Daoy (cell line): ENCODE data around the gene PSG1. TPM values are rescaled to one million over a fixed set of nuclear protein-coding genes. Genes with fewer than 3 reads are reported as not detected.
A peak's percentile ranks its signal among the peaks of the same experiment; 100 is the strongest.
"Not testable (repeated sequence)": the region's sequence is repeated elsewhere in the genome, so short reads cannot be mapped to it uniquely, and the experiment has no call there.

ENCODE experiments used
- DNase-seq: peaks from one replicate; pipeline ENCODE4 v3.0.0-alpha.2; 2015; ENCODE audit warnings: low read depth
- total RNA-seq: library from RNA; depleted of rRNA; stranded (reverse); fragments of >200 nt; shearing (Covaris generic); gene quantifications from 2 replicates; pipeline ENCODE4 v1.2.3, GENCODE V29; 2014; rRNA removed

PSG1 gene
- total RNA-seq: not detected in 2 replicates

DNA sequence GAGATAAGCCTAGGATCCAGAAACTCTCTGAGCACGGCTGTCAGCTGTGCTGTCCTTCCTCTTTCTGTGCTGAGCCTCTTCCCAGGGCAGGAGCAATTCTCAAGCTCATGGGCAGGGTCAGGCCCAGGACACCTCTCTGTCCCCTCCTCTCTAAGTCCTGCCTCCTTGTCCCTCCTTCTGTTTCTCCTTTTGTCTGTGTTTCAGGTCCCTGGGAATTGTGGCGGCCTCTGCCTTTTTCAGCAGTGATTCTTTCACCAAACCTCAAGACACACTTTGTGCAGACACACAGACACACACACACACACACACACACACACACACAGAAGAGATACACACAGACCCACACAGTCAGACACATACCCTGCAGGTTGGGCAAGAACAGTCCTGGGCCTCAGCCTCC is at the start of gene PSG1:
PSG1 (minus strand) TSS at position 101 of the 400 bp plus-strand sequence. CDS start 132 bp downstream, outside the sequence.
- no peak for DNase-seq

DNA sequence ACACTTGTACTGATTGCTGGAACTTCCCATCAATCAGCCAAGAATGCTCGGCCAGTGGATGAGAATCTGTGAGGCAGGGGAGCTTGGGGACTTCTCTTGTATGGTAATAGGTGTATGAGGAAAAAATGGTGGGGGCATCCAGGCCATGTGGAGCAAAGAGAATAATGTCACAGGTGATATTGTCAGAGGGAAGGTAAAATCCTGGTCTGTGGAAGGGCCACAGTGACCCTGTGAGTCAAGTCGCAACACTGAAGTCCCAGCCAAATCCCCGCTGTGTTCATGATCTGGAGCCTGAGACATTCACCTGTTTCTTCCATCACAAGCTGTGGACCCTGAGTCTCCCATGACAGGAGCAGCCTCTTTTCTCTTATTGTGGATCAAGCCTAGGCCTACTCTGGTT is 49.4 kb upstream of the PSG1 start:
- DNase-seq: no peak

DNA sequence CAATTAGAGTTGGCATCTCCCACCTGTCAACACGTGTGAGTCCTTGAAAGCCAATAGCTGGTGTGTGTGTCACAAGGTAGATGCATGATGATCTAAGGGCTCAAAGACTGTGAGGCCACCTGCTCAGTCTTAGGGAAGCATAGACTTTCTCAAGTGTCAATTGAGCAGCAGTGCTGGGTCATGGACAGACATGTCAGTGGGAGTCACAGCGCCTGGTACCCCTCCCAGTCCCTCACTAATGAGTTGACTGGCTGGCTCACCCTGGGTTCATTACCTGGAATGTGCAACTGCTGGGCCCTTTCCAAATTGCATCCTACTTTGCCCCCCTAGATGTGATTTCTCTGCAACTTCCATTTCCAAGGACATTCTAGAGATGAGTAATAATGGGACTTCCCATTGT is 47.3 kb upstream of the PSG1 start:
- DNase-seq: no peak

DNA sequence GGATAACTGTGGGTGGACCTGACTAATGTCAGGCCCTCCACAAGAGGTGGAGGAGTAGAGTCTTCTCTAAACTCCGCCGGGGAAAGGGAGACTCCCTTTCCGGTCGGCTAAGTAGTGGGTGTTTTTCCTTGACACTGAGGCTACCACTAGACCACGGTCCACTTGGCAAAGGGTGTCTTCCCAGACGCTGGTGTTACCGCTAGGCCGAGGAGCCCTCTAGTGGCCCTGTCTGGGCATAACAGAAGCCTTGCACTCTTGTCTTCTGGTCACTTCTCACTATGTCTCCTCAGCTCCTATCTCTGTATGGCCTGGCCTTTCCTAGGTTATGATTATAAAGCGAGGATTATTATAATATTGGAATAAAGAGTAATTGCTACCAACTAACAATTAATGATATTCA is 43.6 kb upstream of the PSG1 start:
- DNase-seq: peak; percentile 66

DNA sequence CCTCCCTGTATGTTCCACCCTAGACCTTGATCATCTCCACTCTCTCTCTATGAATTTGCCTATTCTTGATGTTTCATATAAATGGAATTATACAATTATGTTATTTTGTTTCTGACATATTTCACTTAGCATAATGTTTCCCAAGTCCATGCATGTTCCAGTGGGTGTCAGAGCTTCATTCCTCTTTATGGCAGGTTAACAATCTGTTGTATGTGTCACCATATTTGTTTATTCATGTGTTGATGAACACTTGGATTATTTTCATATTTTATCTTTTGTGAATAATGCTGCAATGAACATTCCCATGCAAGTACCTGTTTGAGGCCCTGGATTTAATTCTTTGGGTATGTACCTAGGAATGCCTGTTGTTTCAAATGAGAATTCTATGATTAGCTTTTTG is 41.5 kb upstream of the PSG1 start:
- not testable (repeated sequence) for DNase-seq

DNA sequence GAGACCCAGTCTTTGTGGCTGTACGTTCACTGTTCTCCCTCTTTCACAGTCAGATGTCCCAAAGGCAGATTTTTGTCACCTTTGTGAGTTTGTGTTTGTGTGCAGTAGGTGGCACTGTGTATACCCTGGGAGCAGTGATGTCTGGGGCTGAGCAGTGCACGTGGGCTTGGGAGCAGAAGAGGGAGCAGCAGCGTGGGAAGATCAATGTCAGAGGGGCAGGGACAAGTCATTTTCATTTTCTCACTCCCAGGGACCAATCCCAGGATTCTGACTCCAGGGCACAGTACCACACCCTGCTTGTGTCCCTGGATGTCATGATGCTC is 40.2 kb upstream of the PSG1 start:
- peak; percentile 13 for DNase-seq

DNA sequence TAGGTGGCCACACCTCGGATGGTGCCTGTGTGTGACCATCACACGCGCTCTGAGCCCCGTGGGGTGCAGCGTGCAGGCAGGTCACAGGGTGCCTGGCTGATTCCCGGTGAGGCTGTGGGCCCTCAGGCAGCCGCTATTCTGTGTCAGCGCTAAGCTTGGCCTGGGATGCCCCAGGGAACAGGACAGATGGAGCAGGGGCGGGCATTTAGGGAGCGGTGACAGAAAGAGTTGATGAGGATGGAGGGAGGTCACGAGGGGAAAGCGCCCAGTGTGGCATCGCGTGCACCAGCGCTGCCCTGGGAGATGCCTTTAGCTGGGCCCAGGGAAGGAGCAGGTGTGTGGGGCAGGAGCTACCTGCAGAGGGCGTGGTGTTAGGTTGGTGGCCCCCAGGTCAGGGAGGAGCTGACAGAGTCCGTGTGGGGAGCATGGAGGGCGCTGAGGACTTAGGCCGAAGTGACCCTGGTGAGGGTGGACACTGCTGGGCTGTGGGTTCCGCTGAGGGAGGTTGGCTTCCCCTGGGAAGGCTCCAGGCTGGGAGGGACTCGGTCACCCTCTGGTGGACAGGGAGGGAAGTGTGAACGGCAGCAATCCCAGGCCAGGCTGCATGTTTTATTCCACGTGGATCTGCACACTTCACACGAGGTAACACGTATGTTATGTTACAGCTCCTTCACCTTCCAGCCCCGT is 39.7 kb upstream of the PSG1 start:
- peak; percentile 41 for DNase-seq

DNA sequence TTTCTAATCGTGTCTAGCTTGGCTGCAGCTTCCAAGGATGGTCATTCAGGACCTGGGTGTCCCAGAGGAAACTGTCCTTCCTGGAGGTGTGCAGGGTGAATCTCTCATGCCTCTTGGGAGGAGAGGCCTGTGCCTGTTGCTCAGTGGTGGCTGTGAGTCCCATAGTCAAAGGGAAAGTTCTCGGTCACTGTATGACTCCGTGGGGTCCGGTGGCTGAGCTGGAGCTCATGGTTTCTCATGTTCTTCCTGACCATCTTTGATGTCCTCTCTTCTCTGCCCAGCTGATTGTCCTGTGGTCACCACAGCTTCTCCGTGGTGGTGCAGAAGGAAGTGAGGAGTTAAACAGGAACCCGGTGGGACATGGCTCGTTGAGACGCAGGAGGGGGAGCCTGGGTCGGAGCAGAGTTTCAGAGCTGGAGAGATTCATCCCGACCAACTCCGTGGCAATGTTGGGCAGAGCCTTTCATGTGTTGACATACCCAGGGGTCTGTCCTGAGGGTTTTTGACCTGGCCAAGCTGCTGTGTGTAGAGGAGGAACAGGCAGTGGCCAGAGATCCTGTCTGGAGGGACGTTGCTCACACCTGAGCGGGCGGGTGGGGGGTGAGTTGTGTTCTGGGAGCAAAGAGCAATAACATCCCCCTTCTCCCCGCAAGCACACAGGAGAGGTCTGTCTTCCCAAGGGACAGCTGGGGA is 39.0 kb upstream of the PSG1 start:
- DNase-seq: not testable (repeated sequence)

DNA sequence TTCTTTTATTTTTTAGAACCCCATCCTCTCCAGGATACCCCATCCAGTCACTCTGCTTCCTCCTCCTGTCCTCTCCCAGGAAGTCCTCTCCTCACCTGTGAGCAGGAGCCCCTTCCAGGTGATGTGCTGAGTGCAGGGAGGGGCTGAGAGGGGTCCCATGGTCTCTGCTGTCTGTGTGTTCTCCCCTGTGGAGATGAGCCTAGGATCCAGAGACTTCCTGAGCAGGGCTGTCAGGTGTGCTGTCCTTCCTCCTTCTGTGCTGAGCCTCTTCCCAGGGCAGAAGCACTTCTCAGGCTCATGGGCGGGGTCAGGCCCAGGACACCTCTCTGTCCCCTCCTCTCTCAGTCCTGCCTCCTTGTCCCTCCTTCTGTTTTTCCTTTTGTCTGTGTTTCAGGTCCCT is 38.1 kb upstream of the PSG1 start, which contains the start of gene PSG6:
PSG6 (minus strand) TSS at position 261 of the 400 bp plus-strand sequence; CDS start at position 159, 102 bp downstream.
- DNase-seq: not testable (repeated sequence)

DNA sequence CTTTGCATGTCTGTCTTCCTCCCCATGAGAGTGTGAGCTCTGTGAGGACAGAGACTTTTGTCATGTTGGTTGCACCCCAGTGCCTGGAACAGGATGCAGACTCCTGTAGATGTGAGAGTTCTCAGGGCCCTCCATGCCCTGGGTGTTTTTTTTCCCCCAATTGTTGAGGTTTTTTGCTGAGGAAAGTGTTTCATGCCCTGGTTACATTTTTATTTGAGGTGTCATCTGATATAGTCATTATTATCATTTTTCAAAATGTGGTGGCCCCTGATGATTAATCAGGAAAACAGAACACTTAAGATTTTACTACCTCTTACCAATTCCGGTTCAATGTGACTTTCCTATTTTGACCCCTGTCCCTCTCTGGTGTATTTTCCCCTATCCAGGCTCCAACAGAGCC is 37.4 kb upstream of the PSG1 start:
- DNase-seq: not testable (repeated sequence)

DNA sequence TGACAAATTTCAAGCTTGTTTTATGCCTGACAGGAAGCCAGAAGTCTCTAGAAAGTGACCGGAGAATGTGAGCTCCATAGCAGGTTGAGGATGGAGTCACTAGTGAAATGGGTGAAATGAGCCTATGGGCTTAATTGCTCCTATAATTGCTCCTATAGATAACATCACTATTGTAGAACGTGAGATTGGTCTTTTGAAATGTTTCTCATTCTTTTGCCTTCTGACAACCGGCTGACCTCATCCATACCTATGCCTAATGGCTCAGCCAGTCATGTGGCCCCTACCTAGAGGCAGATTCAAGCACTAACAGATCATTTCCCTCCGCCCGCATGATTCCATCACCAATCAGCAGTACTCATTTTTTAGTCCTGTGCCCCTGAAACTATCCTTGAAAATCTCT is 34.0 kb upstream of the PSG1 start:
- DNase-seq: not testable (repeated sequence)

DNA sequence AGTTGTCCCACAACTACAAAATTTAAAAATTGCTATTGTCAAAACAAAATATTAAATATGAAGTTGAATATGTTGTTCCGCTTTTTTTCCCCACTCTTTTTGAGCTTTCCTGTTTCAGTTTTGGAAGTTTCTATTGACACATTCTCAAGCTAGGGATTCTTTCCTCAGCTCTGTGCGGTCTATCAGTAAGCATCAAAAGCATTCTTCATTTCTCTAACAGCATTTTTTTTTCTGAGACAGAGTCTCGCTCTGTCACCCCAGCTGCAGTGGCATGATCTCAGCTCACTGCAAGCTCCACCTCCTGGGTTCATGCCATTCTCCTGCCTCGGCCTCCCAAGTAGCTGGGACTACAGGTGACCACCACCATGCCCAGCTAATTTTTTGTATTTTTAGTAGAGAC is 33.4 kb upstream of the PSG1 start:
- not testable (repeated sequence) for DNase-seq

DNA sequence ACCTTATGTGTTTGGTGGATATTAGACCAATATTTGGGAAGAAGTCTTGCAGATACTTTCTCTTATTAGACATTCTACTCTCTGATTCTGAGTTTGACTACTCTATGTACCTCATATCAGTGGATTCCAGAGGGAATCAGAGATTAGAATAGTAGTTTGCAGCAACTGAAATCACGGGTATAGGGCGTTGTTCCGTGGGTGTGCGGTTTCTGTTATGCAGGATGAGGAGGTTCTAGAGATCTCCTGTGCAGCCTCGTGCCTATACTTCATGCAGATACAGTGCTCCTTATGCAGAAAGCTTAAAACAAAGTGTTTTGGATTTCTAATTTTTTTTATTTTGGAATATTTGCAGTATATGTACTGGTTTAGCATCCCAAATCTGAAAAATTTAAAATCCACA is 32.2 kb upstream of the PSG1 start:
- not testable (repeated sequence) for DNase-seq

DNA sequence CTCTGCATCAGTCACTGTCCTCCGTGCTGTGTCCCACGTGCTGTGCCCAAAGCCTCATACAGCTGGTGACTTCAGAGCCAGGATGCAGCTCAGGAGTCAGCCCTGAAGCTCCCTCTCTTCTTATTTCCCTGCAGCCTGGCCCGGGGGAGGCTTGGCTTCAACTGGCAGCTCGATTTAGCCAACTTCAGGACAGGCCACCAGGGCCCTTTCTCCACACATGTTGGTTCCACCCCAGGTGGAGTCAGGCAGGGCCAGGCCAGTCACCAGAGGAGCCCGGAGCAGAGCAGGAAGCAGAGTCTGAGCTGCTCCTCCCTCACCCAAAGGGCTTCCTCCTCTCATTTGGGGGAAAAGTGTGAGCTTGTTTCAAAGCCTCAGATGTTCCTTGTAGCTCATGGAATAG is 26.6 kb upstream of the PSG1 start:
- DNase-seq: not testable (repeated sequence)

DNA sequence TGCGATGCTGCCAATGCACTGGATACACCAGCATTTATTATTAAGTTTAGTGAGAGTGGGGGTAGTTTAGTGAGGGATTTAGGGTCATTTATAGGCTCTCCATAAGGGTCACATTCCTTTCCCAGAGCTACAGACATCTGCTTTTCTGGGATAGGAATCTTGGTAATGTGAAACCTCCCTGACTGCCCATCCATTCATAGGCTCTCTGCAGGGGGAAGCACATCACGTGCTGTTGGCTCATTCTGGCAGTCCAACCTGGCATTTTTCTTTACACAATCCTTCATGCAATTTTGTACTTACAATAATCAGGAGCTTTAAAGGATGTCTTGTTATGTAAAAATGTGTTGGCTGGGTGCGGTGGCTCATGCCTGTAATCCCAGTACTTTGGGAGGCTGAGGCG is 21.0 kb upstream of the PSG1 start:
- DNase-seq: not testable (repeated sequence)

DNA sequence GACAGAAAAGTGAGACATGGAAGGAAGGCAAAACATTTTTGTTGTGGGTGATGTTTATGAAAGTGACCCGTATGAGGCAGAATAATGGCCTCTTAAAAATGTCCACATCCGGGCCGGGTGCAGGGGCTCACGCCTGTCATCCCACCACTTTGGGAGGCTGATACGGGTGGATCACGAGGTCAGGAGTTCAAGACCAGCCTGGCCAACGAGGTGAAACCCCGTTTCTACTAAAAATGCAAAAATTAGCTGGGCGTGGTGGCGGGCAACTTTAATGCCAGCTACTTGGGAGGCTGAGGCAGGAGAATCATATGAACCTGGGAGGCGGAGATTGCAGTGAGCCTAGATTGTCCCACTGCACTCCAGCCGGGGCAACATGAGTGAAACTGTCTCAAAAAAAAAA is 20.2 kb upstream of the PSG1 start:
- not testable (repeated sequence) for DNase-seq

DNA sequence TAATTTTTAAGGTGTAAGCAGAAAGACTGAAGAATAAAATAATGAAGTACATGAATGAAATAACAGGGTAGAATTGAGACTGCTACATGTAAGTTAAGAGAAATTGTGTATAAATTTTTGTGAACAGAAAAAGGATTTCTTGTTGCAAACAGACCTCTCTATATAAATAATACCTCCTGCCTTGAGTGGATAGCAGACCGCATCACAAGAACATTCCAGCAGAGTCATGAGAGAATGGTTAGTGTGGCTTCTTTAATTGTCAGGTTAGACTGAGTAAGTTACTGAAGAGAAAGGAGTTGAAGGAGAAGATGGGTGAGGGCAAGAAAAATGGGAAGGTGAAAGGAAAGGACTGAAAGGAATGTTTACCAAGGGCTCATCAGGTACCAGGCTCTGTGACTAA is 19.6 kb upstream of the PSG1 start:
- DNase-seq: not testable (repeated sequence)

DNA sequence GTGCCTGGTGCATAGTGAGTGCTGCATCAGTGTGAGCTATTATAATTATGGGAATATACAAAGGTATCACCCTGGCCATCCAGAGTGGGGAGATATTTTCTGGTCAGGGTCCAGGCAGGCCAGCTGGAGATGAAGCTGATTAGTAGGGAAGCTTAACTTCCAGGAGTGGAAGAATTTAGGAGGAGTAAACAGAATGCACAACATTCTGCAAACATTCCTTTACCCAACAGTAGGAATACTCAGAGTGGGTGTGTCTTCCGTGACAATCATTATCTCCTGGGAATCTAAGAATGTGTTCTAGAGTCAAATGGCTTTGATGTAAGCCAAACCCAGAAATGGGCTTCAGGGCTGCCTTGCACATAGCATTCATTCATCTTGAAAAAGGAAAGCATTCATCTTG is 19.1 kb upstream of the PSG1 start:
- DNase-seq: not testable (repeated sequence)

DNA sequence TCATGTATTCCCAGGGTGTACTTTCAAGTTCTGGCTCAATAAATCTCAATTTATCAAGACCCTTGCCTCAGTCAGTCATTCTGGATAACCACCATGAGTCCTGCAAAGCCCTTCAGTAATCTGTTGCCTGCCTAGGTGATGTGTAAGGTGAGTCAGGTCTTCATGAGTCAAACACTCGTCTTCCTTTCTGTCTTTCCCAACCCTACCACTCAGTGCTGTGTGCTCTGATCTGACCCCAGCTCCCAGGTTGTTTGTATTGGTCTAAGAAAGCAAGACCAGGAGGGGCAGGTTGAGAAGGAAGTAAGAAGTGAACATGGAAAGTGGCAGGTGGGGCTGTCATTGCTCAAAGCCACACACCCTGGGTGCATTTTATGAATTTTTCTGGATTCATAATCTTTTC is 18.2 kb upstream of the PSG1 start:
- not testable (repeated sequence) for DNase-seq

DNA sequence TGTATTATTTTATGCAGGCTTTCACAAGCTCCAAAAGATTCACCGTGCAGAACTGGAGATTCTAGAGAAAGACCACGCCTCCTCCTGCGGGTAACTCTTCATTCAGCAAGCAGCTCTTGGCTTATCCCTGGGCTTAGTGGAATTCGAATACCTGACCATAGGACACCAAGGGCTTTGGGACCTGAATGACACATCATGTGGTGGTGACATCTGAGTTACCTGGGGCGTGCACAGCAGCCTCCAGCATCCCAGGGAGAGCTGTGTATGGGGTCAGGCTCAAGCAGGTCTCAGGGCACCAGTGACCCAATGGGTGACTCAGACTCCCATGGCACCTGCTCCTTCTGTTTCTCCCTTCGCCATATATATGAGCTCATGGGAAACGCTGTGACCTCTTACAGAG is 10.9 kb upstream of the PSG1 start:
- not testable (repeated sequence) for DNase-seq

DNA sequence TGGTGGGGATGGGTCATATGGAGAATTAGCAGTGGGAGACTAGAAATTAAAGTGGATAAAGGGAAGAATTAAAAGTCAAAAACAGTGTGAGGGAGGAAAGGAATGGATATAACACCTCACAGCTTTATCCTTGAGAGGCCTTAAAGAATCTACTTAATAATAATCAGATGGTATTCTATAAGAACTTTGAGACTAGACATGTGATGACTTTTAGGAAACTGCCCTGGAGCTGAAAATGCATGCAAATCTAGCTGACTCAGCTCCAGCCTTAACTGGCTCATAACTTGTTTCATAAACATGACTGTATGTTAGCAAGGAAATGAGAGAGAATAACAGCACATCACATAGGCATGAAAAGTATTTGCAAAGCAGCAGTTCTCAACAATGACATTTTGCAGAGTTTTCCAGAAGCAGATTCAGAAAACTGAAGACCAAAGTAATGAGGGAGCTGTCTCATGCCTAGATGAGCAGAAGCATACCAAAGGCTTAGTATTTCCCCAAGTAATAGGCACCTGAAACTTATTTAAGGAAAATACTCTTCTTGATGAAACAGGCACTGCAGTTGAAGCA is 8.4 kb upstream of the PSG1 start:
- not testable (repeated sequence) for DNase-seq

DNA sequence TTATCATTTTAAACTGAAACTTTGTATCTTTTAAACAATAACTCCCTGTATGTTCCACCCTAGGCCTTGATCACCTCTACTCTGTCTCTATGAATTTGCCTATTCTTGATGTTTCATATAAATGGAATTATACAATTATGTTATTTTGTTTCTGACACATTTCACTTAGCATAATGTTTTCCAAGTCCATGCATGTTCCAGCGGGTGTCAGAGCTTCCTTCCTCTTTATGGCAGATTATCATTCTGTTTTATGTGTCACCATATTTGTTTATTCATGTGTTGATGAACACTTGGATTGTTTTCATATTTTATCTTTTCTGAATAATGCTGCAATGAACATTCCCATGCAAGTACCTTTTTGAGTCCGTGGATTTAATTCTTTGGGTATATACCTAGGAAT is 3.2 kb upstream of the PSG1 start:
- not testable (repeated sequence) for DNase-seq

DNA sequence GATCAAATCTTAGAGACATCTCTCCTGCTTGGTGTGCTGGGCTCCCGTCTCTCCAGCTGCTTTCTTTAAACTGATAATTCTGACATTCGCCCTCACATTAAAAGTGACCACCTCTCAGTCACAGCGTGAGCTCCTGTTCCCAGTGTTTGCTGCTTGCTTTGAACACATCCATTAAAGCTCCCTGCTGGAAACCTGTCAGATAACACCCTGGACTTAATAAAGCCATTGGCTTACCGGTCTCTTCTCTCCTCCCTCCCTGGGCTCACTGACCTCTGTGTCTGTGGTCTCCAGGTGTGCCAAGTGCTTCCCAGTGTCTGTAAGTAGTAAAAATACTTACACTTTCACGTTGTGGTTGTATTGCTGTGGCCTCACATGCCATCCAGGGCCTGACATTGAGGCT is 2.5 kb upstream of the PSG1 start:
- DNase-seq: not testable (repeated sequence)
